PC-9 (cell line): ENCODE measurements around the gene IPO4. TPM values are rescaled to one million over a fixed set of nuclear protein-coding genes. Genes with fewer than 3 reads are reported as not detected.

Source experiments
- BruUV-seq: library from RNA; stranded (reverse); fragments of 400-500 nt; replicated peaks from 2 replicates; lab custom pipeline; 2021; lab: Mats Ljungman, UMichigan
- CTCF ChIA-PET: fragments of 300-600 bp; sonication (Branson Sonifier 250); formaldehyde crosslinking; loops from one replicate; lab custom pipeline; 2022; ENCODE audit warnings: antibody characterized with exemption; lab: Charles Lee
- POLR2A ChIA-PET: fragments of 300-600 bp; sonication (Branson Sonifier 250); formaldehyde crosslinking; loops from one replicate; lab custom pipeline; 2022; ENCODE audit warnings: antibody characterized with exemption; ENCODE audit not compliant: unreplicated experiment; lab: Charles Lee
- DNase-seq, 2 experiments: peaks; one replicate each; pipeline versions ENCODE4 v3.0.0 to v3.0.0-alpha.2; 2015 to 2022; ENCODE audit warnings: mixed read lengths in 1 of 2
- H2AFZ ChIP-seq: fragments of 200-600 bp; sonication (generic); 2 replicates; pipeline ENCODE4 v1.8.1; 2017; ENCODE audit warnings: antibody characterized with exemption
- H3F3A ChIP-seq: fragments of 200-600 bp; sonication (generic); 2 replicates; pipeline ENCODE4 v1.8.1; 2017; ENCODE audit warnings: antibody characterized with exemption, mild to moderate bottlenecking, low read depth; ENCODE audit not compliant: insufficient read depth
- H3K27ac ChIP-seq: fragments of 200-600 bp; sonication (generic); 2 replicates; pipeline ENCODE4 v1.6.1; 2016; ENCODE audit warnings: mixed run types
- H3K27me3 ChIP-seq: fragments of 200-600 bp; sonication (generic); 2 replicates; pipeline ENCODE4 v1.6.1; 2016; ENCODE audit warnings: low read depth, mixed run types; ENCODE audit not compliant: insufficient read depth
- H3K36me3 ChIP-seq: fragments of 200-600 bp; sonication (generic); 2 replicates; pipeline ENCODE4 v1.6.1; 2016; ENCODE audit warnings: low read depth, mixed run types
- H3K4me1 ChIP-seq: fragments of 200-600 bp; sonication (generic); replicated peaks from 2 replicates; pipeline ENCODE4 v1.6.1; 2016; ENCODE audit warnings: mixed run types; ENCODE audit not compliant: insufficient read depth
- H3K4me2 ChIP-seq: fragments of 200-600 bp; sonication (generic); 2 replicates; pipeline ENCODE4 v1.6.1; 2017; ENCODE audit warnings: mixed run types
- H3K4me3 ChIP-seq: fragments of 200-600 bp; sonication (generic); 2 replicates; pipeline ENCODE4 v1.6.1; 2016; ENCODE audit warnings: mixed run types
- H3K79me2 ChIP-seq: fragments of 200-600 bp; sonication (generic); 2 replicates; pipeline ENCODE4 v1.6.1; 2017; ENCODE audit warnings: low read depth, mixed run types
- H3K9me2 ChIP-seq: fragments of 200-600 bp; sonication (generic); 2 replicates; pipeline ENCODE4 v1.8.1; 2017; ENCODE audit warnings: mild to moderate bottlenecking; ENCODE audit not compliant: insufficient read depth
- H3K9me3 ChIP-seq: fragments of 200-600 bp; sonication (generic); 2 replicates; pipeline ENCODE4 v1.8.1; 2016; ENCODE audit warnings: low read depth; ENCODE audit not compliant: insufficient read depth
- H4K20me1 ChIP-seq: fragments of 200-600 bp; sonication (generic); 2 replicates; pipeline ENCODE4 v1.8.1; 2017; ENCODE audit not compliant: insufficient read depth
- EZH2 ChIP-seq: fragments of 200-600 bp; sonication (generic); IDR thresholded peaks from 2 replicates; pipeline ENCODE4 v1.8.0; 2017; ENCODE audit warnings: antibody characterized with exemption, low read depth
- intact Hi-C: fragments of 100-400 bp; cut with micrococcal nuclease; formaldehyde crosslinking; loops from one replicate; pipeline ENCODE4 v1.10.0; 2022; ENCODE audit not compliant: unreplicated experiment
- total RNA-seq: library from RNA; stranded (reverse); gene quantifications from 2 replicates; pipeline ENCODE4 v1.2.3, GENCODE V29; 2021
- TF ChIP-seq, protein P1 (sequence below): fragments of 200-600 bp; sonication (generic); conservative IDR thresholded peaks from 2 replicates; pipeline ENCODE4 v1.6.1; 2017; ENCODE audit warnings: mixed run types, antibody characterized with exemption, mild to moderate bottlenecking, moderate library complexity

The IPO4 gene
- total RNA-seq, 1 experiment from 2014 or later, result 44.1 TPM

DNA sequence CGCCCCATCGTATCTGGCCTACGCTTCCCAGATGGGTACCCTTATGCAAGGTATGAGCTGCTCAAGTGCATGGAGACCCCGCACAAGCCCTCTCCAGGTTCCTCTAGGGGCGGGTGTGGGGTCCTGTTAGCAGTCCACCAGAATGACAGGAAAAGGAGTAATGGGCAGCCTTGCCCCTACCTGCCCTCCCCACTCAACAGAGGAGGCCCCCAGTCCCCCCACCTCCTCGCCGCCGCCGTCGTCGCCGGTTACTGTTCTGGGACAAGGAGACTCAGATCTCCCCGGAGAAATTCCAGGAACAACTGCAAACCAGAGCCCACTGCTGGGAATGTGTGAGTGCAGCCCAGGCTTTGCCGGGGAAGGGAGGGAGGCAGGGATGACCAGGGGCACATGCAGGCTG is 10.7 kb downstream of the IPO4 start:
- ChIA-PET POLR2A (no interaction called here), CTCF (no interaction called here)
- no peaks in the 10 kb centered on the region for H3K79me2 ChIP-seq
- no peak for TF ChIP-seq EZH2
- TF ChIP-seq, protein P1, sequence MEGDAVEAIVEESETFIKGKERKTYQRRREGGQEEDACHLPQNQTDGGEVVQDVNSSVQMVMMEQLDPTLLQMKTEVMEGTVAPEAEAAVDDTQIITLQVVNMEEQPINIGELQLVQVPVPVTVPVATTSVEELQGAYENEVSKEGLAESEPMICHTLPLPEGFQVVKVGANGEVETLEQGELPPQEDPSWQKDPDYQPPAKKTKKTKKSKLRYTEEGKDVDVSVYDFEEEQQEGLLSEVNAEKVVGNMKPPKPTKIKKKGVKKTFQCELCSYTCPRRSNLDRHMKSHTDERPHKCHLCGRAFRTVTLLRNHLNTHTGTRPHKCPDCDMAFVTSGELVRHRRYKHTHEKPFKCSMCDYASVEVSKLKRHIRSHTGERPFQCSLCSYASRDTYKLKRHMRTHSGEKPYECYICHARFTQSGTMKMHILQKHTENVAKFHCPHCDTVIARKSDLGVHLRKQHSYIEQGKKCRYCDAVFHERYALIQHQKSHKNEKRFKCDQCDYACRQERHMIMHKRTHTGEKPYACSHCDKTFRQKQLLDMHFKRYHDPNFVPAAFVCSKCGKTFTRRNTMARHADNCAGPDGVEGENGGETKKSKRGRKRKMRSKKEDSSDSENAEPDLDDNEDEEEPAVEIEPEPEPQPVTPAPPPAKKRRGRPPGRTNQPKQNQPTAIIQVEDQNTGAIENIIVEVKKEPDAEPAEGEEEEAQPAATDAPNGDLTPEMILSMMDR, result no peak
- no peak overlapping the region for H3K4me2 ChIP-seq
- H3F3A ChIP-seq, result no peaks in the 10 kb centered on the region; the same call in 1 of the 2 replicates
- no peaks in the 10 kb centered on the region for H3K36me3 ChIP-seq
- no peak overlapping the region for H3K4me3 ChIP-seq
- H3K9me3 ChIP-seq, result no peaks in the 10 kb centered on the region
- no peaks in the 10 kb centered on the region for H3K27me3 ChIP-seq
- no TSS peak for BruUV-seq
- DNase-seq, result no peak
- H3K4me1 ChIP-seq, result no peaks in the 10 kb centered on the region
- no peak overlapping the region for H3K27ac ChIP-seq
- H2AFZ ChIP-seq, result no peak overlapping the region
- no peaks in the 10 kb centered on the region for H3K9me2 ChIP-seq
- intact Hi-C loops, result no loop called here
- H4K20me1 ChIP-seq, result no peaks in the 10 kb centered on the region; the same call in 1 of the 2 replicates

DNA sequence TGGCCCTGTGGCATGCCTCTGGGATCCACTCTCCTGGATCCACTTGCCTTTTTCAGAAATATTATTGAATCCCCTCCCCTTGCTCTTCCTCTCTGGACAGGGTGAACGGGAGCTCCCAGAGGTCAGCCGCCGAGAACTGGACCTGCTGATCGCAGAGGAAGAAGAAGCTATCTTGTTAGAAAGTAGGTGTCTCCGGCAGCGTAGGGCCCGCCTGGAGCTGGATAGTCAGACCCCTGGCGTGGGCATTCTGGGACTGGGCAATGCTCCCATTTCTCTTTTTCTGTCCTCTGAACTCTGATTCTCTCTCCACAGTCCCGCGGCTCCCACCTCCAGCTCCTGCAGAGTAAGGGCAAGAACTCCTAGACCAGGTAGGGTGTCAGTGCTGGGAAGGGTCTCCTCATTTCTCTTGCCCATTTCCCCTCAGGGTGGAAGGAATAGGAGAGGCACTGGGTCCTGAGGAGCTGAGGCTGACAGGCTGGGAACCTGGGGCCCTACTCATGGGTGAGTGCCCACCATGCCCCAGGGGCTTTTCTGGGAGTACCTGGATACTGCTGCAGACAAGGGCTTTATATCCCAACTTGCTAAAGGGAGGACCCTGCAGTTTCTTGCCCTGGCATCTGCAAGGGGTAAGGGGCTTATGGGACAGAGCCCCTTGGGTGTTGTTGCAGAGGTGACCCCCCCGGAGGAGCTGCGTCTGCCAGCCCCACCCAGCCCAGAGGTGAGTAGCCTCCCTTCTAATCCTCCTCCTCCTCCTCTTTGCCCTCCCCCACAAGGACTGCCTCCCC is 11.4 kb downstream of the IPO4 start:
- no peaks in the 10 kb centered on the region for H3K9me3 ChIP-seq
- no peaks in the 10 kb centered on the region for H3K4me1 ChIP-seq
- no peak for DNase-seq
- intact Hi-C loops, result no loop called here
- no peak overlapping the region for H3K27ac ChIP-seq
- ChIA-PET POLR2A (no interaction called here), CTCF (no interaction called here)
- no peaks in the 10 kb centered on the region; the same call in 1 of the 2 replicates for H4K20me1 ChIP-seq
- H3K27me3 ChIP-seq, result no peaks in the 10 kb centered on the region
- H3F3A ChIP-seq, result no peaks in the 10 kb centered on the region; the same call in 1 of the 2 replicates
- H3K79me2 ChIP-seq, result no peaks in the 10 kb centered on the region
- H3K36me3 ChIP-seq, result no peaks in the 10 kb centered on the region
- H3K9me2 ChIP-seq, result no peaks in the 10 kb centered on the region
- TF ChIP-seq, protein P1, result no peak
- TF ChIP-seq EZH2, result no peak
- no TSS peak for BruUV-seq
- no peak overlapping the region for H3K4me3 ChIP-seq
- no peak overlapping the region for H3K4me2 ChIP-seq
- no peak overlapping the region for H2AFZ ChIP-seq

DNA sequence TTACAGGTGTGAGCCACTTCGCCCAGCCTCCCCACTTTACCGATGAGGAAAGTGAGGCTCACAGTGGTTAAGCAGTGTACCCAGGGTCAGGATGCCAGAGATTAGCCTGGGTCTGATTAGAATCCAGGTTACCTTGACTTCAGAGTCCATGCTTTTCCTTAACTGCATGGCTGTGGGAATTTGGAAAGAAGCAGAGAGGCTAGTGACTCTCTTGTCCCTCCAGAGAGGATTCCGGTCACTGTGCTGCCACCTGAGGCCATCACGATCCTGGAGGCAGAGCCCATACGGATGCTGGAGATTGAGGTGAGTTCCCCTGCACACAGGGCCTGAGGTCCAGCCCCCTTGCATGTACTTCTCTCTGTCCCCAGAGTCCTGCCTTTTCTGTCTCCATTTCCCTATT is 12.0 kb downstream of the IPO4 start:
- DNase-seq, result no peak
- H3K4me1 ChIP-seq, result no peaks in the 10 kb centered on the region
- TF ChIP-seq EZH2, result no peak
- TF ChIP-seq, protein P1, result no peak
- H3K27ac ChIP-seq, result no peak overlapping the region
- no peaks in the 10 kb centered on the region for H3K79me2 ChIP-seq
- no TSS peak for BruUV-seq
- no peaks in the 10 kb centered on the region; the same call in 1 of the 2 replicates for H4K20me1 ChIP-seq
- ChIA-PET CTCF (no interaction called here), POLR2A (no interaction called here)
- H3K27me3 ChIP-seq, result no peaks in the 10 kb centered on the region
- no peaks in the 10 kb centered on the region for H3K36me3 ChIP-seq
- intact Hi-C loops, result no loop called here
- H3K9me2 ChIP-seq, result no peaks in the 10 kb centered on the region
- no peaks in the 10 kb centered on the region for H3K9me3 ChIP-seq
- no peak overlapping the region for H2AFZ ChIP-seq
- H3F3A ChIP-seq, result no peaks in the 10 kb centered on the region; the same call in 1 of the 2 replicates
- H3K4me3 ChIP-seq, result no peak overlapping the region
- no peak overlapping the region for H3K4me2 ChIP-seq
